GM13976 (cell line): ENCODE measurements around the gene MAP2K5.

Source experiments
- DNase-seq: peaks from one replicate; pipeline ENCODE4 v3.0.0; 2012; ENCODE audit warnings: low spot score
- in situ Hi-C: fragments of 300-500 bp; cut with MboI; formaldehyde crosslinking; loops from one replicate; pipeline ENCODE4 v1.12.0; 2022; ENCODE audit warnings: low sequenced_read_pairs, mixed read lengths, inconsistent platforms; ENCODE audit not compliant: unreplicated experiment
- TF ChIP-seq, protein P1 (sequence below): IDR thresholded peaks from 2 replicates; pipeline ENCODE4 v1.5.1; 2012; ENCODE audit warnings: borderline replicate concordance, mild to moderate bottlenecking; ENCODE audit not compliant: insufficient read depth; ENCODE audit errors: extremely low read depth, missing control alignments, control extremely low read depth

The MAP2K5 gene

DNA sequence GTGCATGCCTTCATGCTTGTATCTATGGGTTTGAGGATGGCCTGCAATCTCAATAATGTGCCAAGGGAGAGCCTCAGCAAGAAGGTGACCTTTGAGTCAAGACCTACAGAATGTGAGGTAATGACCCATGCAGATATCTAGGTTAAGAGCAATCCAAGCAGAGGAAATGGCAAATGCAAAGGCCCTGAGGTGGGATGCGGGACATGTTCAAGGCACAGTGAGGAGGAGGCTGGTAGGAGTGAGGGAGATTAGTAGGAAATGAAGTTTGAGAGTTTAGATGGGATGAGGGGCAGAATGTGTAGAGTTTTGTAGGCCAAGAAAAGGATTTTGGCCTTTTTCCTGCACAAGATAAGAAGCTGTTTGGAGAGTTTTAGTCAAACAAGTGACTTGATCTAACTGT is 4.7 kb upstream of the MAP2K5 start:
- DNase-seq = no peak
- in situ Hi-C loops = loop anchor here (10.0 kb wide), 1 partner anchor 57 kb away; no protein-coding TSS in a partner anchor
- TF ChIP-seq, protein P1, sequence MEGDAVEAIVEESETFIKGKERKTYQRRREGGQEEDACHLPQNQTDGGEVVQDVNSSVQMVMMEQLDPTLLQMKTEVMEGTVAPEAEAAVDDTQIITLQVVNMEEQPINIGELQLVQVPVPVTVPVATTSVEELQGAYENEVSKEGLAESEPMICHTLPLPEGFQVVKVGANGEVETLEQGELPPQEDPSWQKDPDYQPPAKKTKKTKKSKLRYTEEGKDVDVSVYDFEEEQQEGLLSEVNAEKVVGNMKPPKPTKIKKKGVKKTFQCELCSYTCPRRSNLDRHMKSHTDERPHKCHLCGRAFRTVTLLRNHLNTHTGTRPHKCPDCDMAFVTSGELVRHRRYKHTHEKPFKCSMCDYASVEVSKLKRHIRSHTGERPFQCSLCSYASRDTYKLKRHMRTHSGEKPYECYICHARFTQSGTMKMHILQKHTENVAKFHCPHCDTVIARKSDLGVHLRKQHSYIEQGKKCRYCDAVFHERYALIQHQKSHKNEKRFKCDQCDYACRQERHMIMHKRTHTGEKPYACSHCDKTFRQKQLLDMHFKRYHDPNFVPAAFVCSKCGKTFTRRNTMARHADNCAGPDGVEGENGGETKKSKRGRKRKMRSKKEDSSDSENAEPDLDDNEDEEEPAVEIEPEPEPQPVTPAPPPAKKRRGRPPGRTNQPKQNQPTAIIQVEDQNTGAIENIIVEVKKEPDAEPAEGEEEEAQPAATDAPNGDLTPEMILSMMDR = no peak

DNA sequence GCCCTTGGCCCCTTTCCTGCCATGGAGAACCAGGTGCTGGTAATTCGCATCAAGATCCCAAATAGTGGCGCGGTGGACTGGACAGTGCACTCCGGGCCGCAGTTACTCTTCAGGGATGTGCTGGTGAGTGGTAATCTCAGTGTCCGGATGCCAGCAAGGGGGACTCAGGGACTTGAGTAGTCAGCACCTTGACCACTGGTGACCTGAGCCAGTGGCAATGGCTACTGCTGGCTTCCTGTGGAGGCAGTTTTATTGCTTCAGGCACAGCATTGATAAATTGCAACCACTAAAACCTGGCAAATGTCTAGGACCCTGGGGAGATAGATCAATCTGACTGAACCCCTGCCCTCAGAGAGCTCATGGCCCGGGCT is 830 bp downstream of the MAP2K5 start:
- TF ChIP-seq, protein P1 = no peak
- in situ Hi-C loops = no loop called here
- no peak for DNase-seq

- TF ChIP-seq, protein P1 = no peak
- in situ Hi-C loops = no loop called here
- no peak for DNase-seq
These were observed 2.0 kb downstream of the MAP2K5 start for GRCh38 chr15:67544475-67544874.

DNA sequence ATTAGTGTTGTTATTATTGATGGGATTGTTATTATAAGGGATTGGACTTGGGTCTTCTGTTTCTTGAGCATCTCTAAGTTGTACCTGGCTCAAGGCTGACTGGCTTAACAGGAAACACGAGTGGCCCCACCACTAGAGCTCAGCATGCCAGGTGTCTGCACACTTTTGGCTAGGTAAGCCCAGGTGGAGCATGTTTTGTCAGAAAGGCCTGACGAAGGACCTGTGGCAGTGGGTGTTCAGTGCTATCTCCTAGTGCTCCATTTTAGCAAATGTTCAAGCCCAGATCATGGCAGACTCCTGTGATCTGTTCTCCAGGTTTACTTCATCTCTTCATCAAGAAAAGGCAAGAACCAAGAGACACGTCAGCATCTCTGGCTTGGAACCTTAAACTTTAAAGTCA is 3.4 kb downstream of the MAP2K5 start:
- TF ChIP-seq, protein P1 = no peak
- no peak for DNase-seq
- in situ Hi-C loops = no loop called here

DNA sequence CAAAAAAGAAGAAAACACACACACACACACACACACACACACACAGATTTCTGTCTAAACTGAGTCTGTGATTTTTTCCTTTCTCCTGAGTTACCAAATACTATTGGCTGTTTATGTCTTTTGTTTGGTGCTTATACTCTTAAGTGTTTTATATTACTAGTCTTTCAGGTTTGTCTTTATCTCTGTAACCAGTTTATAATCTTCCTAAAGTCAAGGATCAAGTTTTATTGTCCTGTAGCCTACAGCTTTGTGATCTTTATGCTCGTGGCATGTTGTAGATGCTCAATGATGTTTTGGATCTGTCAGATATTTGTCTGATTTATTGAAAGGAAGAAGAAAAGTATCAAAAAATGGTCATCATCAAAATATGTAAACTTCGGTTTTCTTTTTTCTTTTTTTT is 4.6 kb downstream of the MAP2K5 start:
- in situ Hi-C loops = no loop called here
- TF ChIP-seq, protein P1 = no peak
- no peak for DNase-seq

DNA sequence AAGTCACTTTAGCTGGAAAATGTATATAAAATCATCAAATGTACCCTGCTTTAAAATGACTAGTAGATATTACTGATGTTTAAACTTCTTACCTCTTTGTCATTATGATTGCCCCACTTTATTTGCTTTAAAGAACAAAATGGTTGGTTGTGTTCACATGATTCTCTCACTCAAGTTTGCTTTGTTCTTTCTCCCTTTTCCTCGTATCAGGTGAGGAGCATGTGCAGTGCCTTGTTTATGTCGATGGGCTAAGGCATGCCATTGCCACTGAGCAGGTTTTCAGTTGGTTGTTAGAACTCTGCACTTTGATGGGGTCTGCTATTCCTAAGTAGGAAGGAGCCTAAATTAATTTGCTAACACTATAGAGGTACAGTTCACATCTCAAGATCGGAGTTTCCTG is 5.3 kb downstream of the MAP2K5 start:
- in situ Hi-C loops = no loop called here

More for the DNA sequence above, 5.3 kb downstream of the MAP2K5 start:
- TF ChIP-seq, protein P1 = no peak
- no peak for DNase-seq
